G401.6 (cell line): ENCODE data around the gene SH2D7.

Experiments
- FAIRE-seq: peaks from 2 replicates; lab custom pipeline; 2012; peaks lifted over from hg19 to GRCh38; lab: Jason Lieb, UNC

SH2D7 gene

DNA sequence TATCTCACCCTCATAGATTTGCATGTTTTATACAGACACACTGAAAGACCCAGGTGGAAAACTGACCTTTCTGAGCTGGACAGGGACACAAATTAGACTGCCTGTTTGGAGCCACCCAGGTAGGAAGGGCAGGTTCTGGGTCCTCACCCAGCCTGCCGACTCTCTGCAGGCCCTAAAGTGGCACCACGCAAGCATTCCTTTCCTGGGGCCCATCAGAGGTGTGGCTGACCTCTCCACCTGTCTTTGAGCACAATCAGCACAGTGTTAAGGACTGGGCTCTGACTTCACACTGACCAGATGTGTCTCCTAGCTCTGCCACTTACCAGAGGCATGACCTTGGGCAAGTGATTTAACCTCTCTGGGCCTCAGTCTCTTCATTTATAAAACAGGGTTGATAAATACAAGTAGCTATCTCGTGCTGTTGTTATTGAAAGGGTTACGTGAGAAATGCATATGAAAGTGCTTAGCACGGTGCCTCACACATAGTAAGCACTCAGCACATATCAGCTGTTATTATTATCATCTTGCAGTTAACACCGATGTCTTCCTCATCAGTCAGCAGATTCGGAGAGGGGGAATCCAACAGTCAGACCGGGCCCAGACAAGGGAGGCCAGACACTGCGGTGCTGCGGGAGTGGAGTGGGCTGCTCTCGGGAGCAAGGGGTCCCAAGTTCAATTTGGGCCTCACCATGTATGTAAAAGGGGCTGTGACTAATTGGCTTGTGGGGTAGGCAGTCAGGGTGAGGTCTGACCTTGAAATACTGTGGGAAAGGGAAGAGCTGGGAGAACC is 12.9 kb upstream of the SH2D7 start:
- FAIRE-seq: no peak

DNA sequence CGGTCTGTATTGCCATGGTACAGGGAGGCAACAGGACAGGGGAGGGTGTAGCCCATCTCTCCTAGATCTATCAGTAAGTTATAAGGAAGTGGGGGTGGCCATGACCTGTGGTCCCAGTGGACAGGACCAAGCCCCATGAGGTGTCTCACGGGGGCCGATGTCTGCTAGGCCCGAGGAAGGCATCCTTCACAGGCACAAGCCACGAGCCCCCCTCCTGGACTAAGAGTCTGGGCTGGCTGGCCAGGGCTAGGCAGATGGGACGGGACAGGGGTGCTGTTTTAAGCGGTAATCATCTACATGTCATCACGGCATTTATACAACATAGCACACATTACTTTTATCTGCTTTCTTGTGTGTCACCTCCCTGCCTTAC is 12.3 kb upstream of the SH2D7 start:
- FAIRE-seq: no peak

DNA sequence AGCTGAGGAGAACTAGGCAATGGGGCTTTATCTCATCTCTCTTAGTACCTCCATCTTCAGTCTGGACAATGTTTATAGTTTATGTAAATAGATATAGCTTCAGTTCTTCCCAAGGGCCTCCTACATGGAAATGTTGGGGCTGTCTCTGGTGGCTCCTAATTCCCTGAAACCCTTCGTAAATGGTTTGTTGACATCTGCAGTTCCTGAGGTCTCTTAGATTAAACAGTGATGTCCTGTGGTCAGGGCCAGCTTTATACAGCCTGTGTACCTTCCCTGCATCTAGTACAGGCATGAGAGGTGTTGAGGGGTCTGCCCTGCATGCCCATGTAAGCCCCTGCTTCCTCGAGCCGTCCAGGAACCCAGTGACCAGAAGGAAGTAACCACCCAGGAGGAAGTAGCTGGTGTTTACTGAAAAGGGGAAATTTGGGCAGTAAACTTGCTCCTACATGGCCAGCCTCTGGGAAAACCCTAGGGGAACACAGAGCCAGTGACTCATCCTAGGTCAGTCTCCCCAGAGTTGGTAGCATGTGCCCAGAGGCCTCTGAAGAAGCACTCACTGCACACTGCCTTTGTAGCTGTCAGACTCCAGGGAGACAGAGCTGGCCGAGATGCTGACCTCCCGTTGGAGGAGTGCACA is 10.1 kb upstream of the SH2D7 start:
- FAIRE-seq: no peak

GRCh38 chr15:78082743-78083110 is 9.6 kb upstream of the SH2D7 start:
- FAIRE-seq: no peak

DNA sequence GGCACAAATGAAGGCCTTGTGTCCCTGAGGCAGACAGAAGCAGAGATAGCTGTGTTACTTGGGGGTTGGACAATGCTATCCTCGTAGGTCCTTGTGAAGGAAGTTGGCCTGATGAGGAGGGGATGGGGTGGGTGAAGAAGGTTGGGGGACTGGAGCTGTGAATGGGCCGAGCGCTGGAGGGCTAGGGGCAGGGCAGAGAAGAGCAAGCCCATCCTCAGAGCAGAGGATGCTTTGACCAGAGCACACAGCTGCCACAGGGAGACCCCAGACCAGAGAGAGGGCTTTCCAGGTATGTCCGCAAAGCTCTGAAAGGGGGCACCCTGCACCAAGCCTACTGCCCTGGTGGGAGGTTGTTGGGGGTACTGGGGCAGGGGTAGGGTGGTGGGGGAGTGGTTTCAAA is 9.2 kb upstream of the SH2D7 start:
- no peak for FAIRE-seq

GRCh38 chr15:78083687-78084448 is 8.5 kb upstream of the SH2D7 start:
- no peak for FAIRE-seq

DNA sequence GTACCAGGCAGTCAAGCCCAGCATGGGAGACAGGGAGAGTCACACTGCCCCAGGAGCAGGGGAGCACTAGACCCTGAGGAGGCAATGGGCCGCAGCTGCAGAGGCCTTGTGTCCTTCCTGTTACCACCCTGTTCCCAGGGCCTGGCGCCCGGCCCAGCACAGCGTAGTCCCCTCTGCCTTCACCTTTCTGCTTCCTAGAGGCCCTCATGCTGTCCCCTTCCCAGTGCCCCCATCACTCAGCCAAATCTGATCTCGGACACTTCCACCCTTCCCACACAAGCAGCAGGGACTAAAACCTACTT is 8.0 kb upstream of the SH2D7 start:
- FAIRE-seq: no peak

DNA sequence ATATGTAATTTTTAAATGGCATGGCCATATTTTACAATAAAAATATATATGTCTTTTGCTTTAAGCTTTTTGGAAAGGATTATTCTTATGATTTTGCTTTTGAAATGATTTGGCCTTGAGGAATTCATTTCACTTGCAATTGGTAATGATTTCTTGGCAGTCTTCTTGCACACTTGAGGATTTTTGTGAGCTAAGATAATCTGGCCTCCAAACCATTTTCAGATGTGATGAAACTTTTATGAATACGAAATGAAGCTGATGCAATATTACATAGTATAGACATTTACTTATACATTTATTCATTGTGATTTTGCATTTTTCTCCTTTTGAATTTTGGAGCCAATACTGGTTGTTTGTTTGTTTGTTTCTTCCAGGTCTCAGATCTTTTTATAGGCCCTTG is 6.4 kb upstream of the SH2D7 start:
- FAIRE-seq: no peak

GRCh38 chr15:78087951-78088772 is 4.2 kb upstream of the SH2D7 start:
- FAIRE-seq: no peak

GRCh38 chr15:78088773-78089080 is 3.6 kb upstream of the SH2D7 start:
- FAIRE-seq: no peak

- FAIRE-seq: no peak
These were observed 1.8 kb upstream of the SH2D7 start for GRCh38 chr15:78090422-78091063.

DNA sequence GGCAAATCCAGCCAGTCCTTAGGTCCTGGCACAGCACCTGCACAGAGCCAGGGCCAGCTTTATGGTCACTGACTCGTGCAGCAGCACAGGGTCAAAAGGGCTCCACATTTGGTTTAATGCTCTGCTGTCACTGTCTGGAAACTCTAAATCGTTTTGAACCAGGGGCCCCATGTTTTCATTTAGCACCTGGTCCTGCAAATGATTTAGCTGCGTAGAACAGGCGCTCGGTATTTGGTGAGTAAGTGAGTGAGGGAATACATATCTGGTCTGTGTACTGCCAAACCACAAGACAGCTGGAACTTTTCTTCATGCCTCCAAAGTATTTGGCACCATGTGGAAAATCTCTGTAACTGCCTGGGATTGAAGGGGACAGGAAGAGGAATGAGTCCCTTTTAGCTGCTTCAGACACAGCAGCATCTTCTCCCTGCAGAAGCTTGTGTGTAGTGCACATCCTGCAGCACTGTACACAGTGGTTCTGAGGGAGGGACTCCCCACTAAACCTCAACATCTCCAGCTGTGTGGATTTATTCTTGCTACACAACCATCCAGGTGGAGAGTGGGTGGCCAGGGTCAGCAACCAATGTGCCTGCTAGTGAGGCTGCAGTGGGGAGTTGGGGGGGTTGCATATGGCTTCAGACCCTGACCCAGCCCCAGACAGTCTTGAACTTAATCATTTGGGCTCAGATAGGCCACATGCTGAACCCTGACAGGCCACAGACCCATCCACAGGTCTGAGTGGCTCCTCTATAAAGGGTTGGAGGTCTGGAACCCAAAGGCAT is 1.1 kb downstream of the SH2D7 start:
- no peak for FAIRE-seq

GRCh38 chr15:78097667-78098066 is 5.3 kb downstream of the SH2D7 start:
- no peak for FAIRE-seq

GRCh38 chr15:78098131-78098755 is 5.9 kb downstream of the SH2D7 start:
- FAIRE-seq: no peak

DNA sequence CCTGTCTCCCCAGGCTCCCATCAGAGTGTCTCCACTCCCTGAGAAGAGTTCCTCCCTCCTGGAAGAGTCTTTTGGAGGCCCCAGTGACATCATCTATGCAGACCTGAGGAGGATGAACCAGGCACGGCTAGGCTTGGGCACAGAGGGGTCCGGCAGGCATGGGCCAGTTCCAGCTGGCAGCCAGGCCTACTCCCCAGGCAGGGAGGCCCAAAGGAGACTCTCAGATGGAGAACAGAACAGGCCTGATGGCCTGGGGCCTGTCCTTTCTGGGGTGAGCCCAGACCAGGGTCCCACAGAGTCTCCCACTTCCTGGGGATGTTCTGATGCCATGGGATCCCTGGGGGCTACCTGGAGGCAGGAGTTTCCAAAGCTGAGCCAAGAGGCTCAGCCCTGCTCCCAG is 8.5 kb downstream of the SH2D7 start:
- FAIRE-seq: no peak

- FAIRE-seq: no peak
These were observed 9.2 kb downstream of the SH2D7 start for GRCh38 chr15:78101423-78102105.

DNA sequence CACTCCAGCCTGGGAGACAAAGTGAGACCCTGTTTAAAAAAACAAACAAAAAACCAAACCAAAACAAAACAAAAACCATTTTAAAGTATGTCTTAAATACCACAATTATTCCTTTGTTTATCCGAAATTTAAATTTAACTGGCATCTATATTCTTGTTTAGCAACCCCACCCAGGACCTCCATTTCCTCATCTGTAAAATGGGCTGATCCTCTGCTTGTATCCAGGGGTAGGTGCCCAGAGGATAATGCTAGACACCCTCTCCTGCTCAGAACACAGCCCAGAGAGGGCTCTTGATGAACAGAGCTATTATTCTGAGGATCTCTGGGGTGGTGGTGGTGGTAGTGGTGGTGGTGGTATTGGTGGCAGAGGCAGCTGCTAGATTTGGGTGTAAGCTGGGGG is 9.8 kb downstream of the SH2D7 start:
- no peak for FAIRE-seq

DNA sequence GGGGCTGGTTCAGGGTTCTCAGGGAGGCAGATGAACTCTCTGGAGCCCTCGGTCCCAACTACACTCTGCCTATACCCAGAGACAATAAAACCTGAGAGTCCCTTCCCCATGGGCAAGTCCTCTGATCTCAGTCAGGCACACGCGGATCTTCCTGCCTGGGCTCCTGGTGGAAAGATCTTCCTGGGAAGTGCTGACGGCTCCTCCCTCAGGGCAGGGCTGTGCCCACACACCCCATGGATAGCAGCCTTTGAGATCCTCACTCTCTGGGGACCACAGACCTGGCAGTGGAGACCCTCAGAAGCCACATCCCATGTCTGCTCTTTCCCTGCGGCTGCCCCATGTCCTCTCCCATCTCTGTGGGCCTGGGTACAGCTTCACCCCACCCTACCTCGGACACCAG is 10.4 kb downstream of the SH2D7 start:
- FAIRE-seq: no peak

GRCh38 chr15:78103406-78104118 is 11.2 kb downstream of the SH2D7 start:
- FAIRE-seq: no peak

DNA sequence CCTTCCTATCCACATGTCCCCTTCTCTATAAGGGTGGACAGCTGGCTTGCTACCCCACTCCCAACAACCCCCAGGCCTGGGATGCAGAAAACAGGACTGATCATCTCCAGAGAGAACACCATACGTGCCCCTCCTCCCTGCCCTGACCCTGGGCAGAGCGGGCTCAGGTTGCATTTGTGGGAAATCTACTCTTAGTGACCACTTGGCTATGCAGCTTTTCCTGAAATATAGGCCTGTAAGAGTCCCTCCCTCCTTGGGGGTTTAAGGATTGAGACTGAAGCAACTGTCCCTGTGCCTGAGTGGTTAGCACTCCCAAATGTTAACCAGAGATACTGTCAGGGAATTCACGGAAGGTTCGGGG is 11.7 kb downstream of the SH2D7 start:
- FAIRE-seq: no peak
